Keratinocyte (primary cell): Measurements from ENCODE around the gene CHD9. TPM values are rescaled to one million over a fixed set of nuclear protein-coding genes. Genes with fewer than 3 reads are reported as not detected.

Experiments
- DNase-seq: peaks from one replicate; pipeline ENCODE4 v3.0.0-alpha.2; 2011; ENCODE audit warnings: low read depth, missing footprints, low spot score
- FAIRE-seq: peaks from 2 replicates; lab custom pipeline; 2011; peaks lifted over from hg19 to GRCh38; lab: Jason Lieb, UNC
- H2AFZ ChIP-seq: 2 replicates; pipeline ENCODE4 v1.6.0; 2012; ENCODE audit warnings: low read length, control low read depth, inconsistent platforms; ENCODE audit not compliant: control insufficient read depth
- H3K27ac ChIP-seq: 2 replicates; pipeline ENCODE4 v1.5.1; 2011; ENCODE audit warnings: low read length; ENCODE audit not compliant: control insufficient read depth, insufficient read depth
- H3K27me3 ChIP-seq: 3 replicates; pipeline ENCODE4 v1.6.0; 2011; ENCODE audit warnings: low read length; ENCODE audit not compliant: control insufficient read depth, insufficient read depth; ENCODE audit errors: extremely low read depth
- H3K36me3 ChIP-seq, 2 experiments: 2 replicates in 1 of 2; 3 replicates in 1 of 2; pipeline ENCODE4 v1.5.1; 2011; ENCODE audit warnings: low read length in 2 of 2, mild to moderate bottlenecking in 1 of 2; ENCODE audit not compliant: control insufficient read depth in 2 of 2, insufficient read depth in 2 of 2; ENCODE audit errors: extremely low read depth in 1 of 2
- H3K4me1 ChIP-seq: 3 replicates; pipeline ENCODE4 v1.5.1; 2011; ENCODE audit warnings: low read length; ENCODE audit not compliant: control insufficient read depth, insufficient read depth; ENCODE audit errors: extremely low read depth
- H3K4me2 ChIP-seq: 3 replicates; pipeline ENCODE4 v1.6.0; 2011; ENCODE audit warnings: low read depth, low read length; ENCODE audit not compliant: control insufficient read depth, insufficient read depth; ENCODE audit errors: extremely low read depth
- H3K4me3 ChIP-seq, 3 experiments: fragments of 200-600 bp in 1 of 3; sonication (generic) in 1 of 3; 2 replicates in 2 of 3; 3 replicates in 1 of 3; pipeline ENCODE4 v1.5.1; 2011 to 2016; ENCODE audit warnings: low read length in 3 of 3, mild to moderate bottlenecking in 3 of 3, control low read depth in 2 of 3, inconsistent platforms in 1 of 3, low read depth in 1 of 3, mixed read lengths in 1 of 3, mixed run types in 1 of 3, moderate library complexity in 1 of 3; ENCODE audit not compliant: control insufficient read depth in 2 of 3, insufficient read depth in 2 of 3; ENCODE audit errors: extremely low read depth in 1 of 3
- H3K79me2 ChIP-seq: 2 replicates; pipeline ENCODE4 v1.6.0; 2012; ENCODE audit warnings: low read length; ENCODE audit not compliant: control insufficient read depth, insufficient read depth
- H3K9ac ChIP-seq: 3 replicates; pipeline ENCODE4 v1.6.0; 2011; ENCODE audit warnings: low read length; ENCODE audit not compliant: control insufficient read depth, insufficient read depth; ENCODE audit errors: extremely low read depth
- H3K9me1 ChIP-seq: 3 replicates; pipeline ENCODE4 v1.6.0; 2011; ENCODE audit warnings: low read length; ENCODE audit not compliant: control insufficient read depth, insufficient read depth; ENCODE audit errors: extremely low read depth
- H3K9me3 ChIP-seq: 2 replicates; pipeline ENCODE4 v1.5.1; 2012; ENCODE audit warnings: low read depth, low read length; ENCODE audit not compliant: control insufficient read depth
- H4K20me1 ChIP-seq: 3 replicates; pipeline ENCODE4 v1.6.0; 2011; ENCODE audit warnings: low read length; ENCODE audit not compliant: control insufficient read depth, insufficient read depth; ENCODE audit errors: extremely low read depth
- CTCF ChIP-seq, 3 experiments: IDR thresholded peaks in 1 of 3; conservative IDR thresholded peaks in 1 of 3; optimal IDR thresholded peaks in 1 of 3; 2 replicates in 2 of 3; 3 replicates in 1 of 3; pipeline versions ENCODE3 to v1.5.1; 2011; ENCODE audit warnings: low read length in 3 of 3, mild to moderate bottlenecking in 3 of 3, moderate library complexity in 2 of 3, control low read depth in 1 of 3, inconsistent platforms in 1 of 3; ENCODE audit not compliant: insufficient read depth in 2 of 3; ENCODE audit errors: extremely low read depth in 1 of 3
- EZH2 ChIP-seq: IDR thresholded peaks from one replicate; pipeline ENCODE4 v1.6.1; 2012; ENCODE audit warnings: inconsistent platforms, mild to moderate bottlenecking, low read length, moderate library complexity
- dilution Hi-C: fragments of 300-500 bp; cut with MboI; formaldehyde crosslinking; loops from one replicate; pipeline ENCODE4 v1.7.0; 2020; ENCODE audit warnings: low sequenced_read_pairs; ENCODE audit not compliant: extremely low pct_ligation_motif_present
- polyA plus RNA-seq, 5 experiments: library from polyadenylated mRNA; depleted of rRNA in 3 of 5; stranded (reverse) in 3 of 5; stranded (forward) in 1 of 5; unstranded in 1 of 5; fragments of >200 nt; gene quantifications; 1 replicate in 1 of 5; 2 replicates in 3 of 5; 3 replicates in 1 of 5; pipeline versions ENCODE4 v1.2.1 to v1.2.3, GENCODE V29; 2011 to 2012; ENCODE audit warnings: missing spikeins in 2 of 5, low read depth in 1 of 5, low replicate concordance in 1 of 5

Gene CHD9
- polyA plus RNA-seq, 1 donor (not counting 4 experiments of a cell fraction or from before 2014, with no cell fraction given): 32.8 TPM

- Histone ChIP-seq H3K27me3 (no peaks in the 10 kb centered on the region), H4K20me1 (no peaks in the 10 kb centered on the region), H2AFZ (peak overlapping the region; percentile 20), H3K4me1 (peaks cover 55% of the 10 kb centered on the region), H3K36me3 (no peaks in the 10 kb centered on the region), H3K79me2 (peaks cover 30% of the 10 kb centered on the region), H3K27ac (peak overlapping the region; percentile 37), H3K4me2 (peak overlapping the region; percentile 62), H3K4me3 (no peak overlapping the region), H3K9ac (peak overlapping the region; percentile 47), H3K9me1 (no peaks in the 10 kb centered on the region), H3K9me3 (no peaks in the 10 kb centered on the region)
- FAIRE-seq (no peak), DNase-seq (no peak)
- dilution Hi-C loops: no loop called here
- no peak for TF ChIP-seq EZH2
- TF ChIP-seq CTCF (optimal IDR thresholded peaks at IDR 0.05 in 1 of 3, IDR thresholded peaks at IDR 0.05 in 1 of 3, conservative IDR thresholded peaks at IDR 0.05 in 1 of 3; ENCODE audit: extremely low read depth in 1 of 3, insufficient read depth in 2 of 3, low read length in 3 of 3): no peak
Observed at GRCh38 chr16:53094013-53094630, 39.3 kb downstream of the CHD9 start.

GRCh38 chr16:53097190-53097589, 42.4 kb downstream of the CHD9 start:
- no peak overlapping the region for H3K4me2 ChIP-seq
- DNase-seq (no peak), FAIRE-seq (no peak)
- TF ChIP-seq EZH2 (no peak), CTCF (optimal IDR thresholded peaks at IDR 0.05 in 1 of 3, IDR thresholded peaks at IDR 0.05 in 1 of 3, conservative IDR thresholded peaks at IDR 0.05 in 1 of 3; ENCODE audit: extremely low read depth in 1 of 3, insufficient read depth in 2 of 3, low read length in 3 of 3) (no peak)
- no peaks in the 10 kb centered on the region for H3K9me3 ChIP-seq
- no peaks in the 10 kb centered on the region for H3K27me3 ChIP-seq
- no peaks in the 10 kb centered on the region for H4K20me1 ChIP-seq
- H3K27ac ChIP-seq: no peak overlapping the region
- H3K9me1 ChIP-seq: no peaks in the 10 kb centered on the region
- H3K4me1 ChIP-seq: peaks cover 38% of the 10 kb centered on the region
- H3K36me3 ChIP-seq: peaks cover 0 to 4% of the 10 kb centered on the region in 2 experiments
- dilution Hi-C loops: no loop called here
- no peak overlapping the region for H2AFZ ChIP-seq
- peaks cover 36% of the 10 kb centered on the region for H3K79me2 ChIP-seq
- H3K9ac ChIP-seq: no peak overlapping the region
- no peak overlapping the region for H3K4me3 ChIP-seq
